Hepatocyte (in vitro differentiated cells): ENCODE data around the gene GPD1L. TPM values are rescaled to one million over a fixed set of nuclear protein-coding genes. Genes with fewer than 3 reads are reported as not detected.

ENCODE experiments used
- DNase-seq: peaks from one replicate; pipeline ENCODE4 v3.0.0-alpha.2; 2016; ENCODE audit warnings: low spot score
- H2AFZ ChIP-seq: fragments of 200-600 bp; sonication (generic); 2 replicates; pipeline ENCODE4 v1.6.0; 2016; ENCODE audit warnings: antibody characterized with exemption, mild to moderate bottlenecking
- H3K27ac ChIP-seq: fragments of 200-600 bp; sonication (generic); 2 replicates; pipeline ENCODE4 v1.5.1; 2016; ENCODE audit warnings: mild to moderate bottlenecking
- H3K27me3 ChIP-seq: fragments of 200-600 bp; sonication (generic); 2 replicates; pipeline ENCODE4 v1.6.1; 2016
- H3K36me3 ChIP-seq: fragments of 200-600 bp; sonication (generic); replicated peaks from 2 replicates; pipeline ENCODE4 v1.5.1; 2016; ENCODE audit warnings: low read depth; ENCODE audit not compliant: insufficient read depth
- H3K4me1 ChIP-seq: fragments of 200-600 bp; sonication (generic); 2 replicates; pipeline ENCODE4 v1.5.1; 2016; ENCODE audit warnings: mild to moderate bottlenecking, moderate library complexity; ENCODE audit not compliant: insufficient read depth
- H3K4me2 ChIP-seq: fragments of 200-600 bp; sonication (generic); 2 replicates; pipeline ENCODE4 v1.6.0; 2016
- H3K4me3 ChIP-seq: fragments of 200-600 bp; sonication (generic); 2 replicates; pipeline ENCODE4 v1.5.1; 2016; ENCODE audit warnings: mild to moderate bottlenecking
- H3K79me2 ChIP-seq: fragments of 200-600 bp; sonication (generic); 2 replicates; pipeline ENCODE4 v1.6.0; 2017; ENCODE audit warnings: mild to moderate bottlenecking
- H3K9me2 ChIP-seq: fragments of 200-600 bp; sonication (generic); replicated peaks from 2 replicates; pipeline ENCODE4 v1.6.0; 2017; ENCODE audit warnings: mild to moderate bottlenecking; ENCODE audit not compliant: insufficient read depth
- H3K9me3 ChIP-seq: fragments of 200-600 bp; sonication (generic); 2 replicates; pipeline ENCODE4 v1.5.1; 2016; ENCODE audit warnings: low read depth, mild to moderate bottlenecking
- H4K20me1 ChIP-seq: fragments of 200-600 bp; sonication (generic); 2 replicates; pipeline ENCODE4 v1.6.0; 2016; ENCODE audit warnings: mild to moderate bottlenecking; ENCODE audit not compliant: insufficient read depth, poor library complexity, severe bottlenecking
- EZH2 ChIP-seq: fragments of 200-600 bp; sonication (generic); IDR thresholded peaks from 2 replicates; pipeline ENCODE4 v1.6.1; 2016; ENCODE audit warnings: antibody characterized with exemption, mild to moderate bottlenecking, borderline replicate concordance
- EZH2phosphoT487 ChIP-seq: fragments of 200-600 bp; sonication (generic); IDR thresholded peaks from one replicate; pipeline ENCODE4 v1.6.1; 2018; ENCODE audit warnings: antibody characterized with exemption, mild to moderate bottlenecking, low read depth, moderate library complexity; ENCODE audit not compliant: unreplicated experiment, severe bottlenecking
- WGBS: methylation state at CpG from one replicate; pipeline ENCODE4 v1.1.6; 2016; ENCODE audit warnings: low lambda C conversion rate; ENCODE audit errors: missing lambda C conversion rate; 5-methylcytosine and 5-hydroxymethylcytosine counted together
- polyA plus RNA-seq: library from polyadenylated mRNA; unstranded; fragments of >200 nt; fragmentation: Nextera tagmentation; extraction: Ambion mirVana; gene quantifications from 2 replicates; pipeline ENCODE4 v1.2.1, GENCODE V29; 2016
- total RNA-seq: library from RNA; depleted of rRNA; stranded (reverse); fragments of >200 nt; gene quantifications from 2 replicates; pipeline ENCODE4 v1.2.3, GENCODE V29; 2014
- TF ChIP-seq, protein P1 (sequence below): fragments of 200-600 bp; sonication (generic); IDR thresholded peaks from 2 replicates; pipeline ENCODE4 v1.5.1; 2016; ENCODE audit warnings: antibody characterized with exemption, mild to moderate bottlenecking; ENCODE audit not compliant: poor library complexity

The GPD1L gene
- total and polyA plus RNA-seq, 2 experiments from 2014 or later = 6.8 to 15.2 TPM

GRCh38 chr3:32123620-32124019 lies 17.2 kb downstream of the GPD1L start:
- Histone ChIP-seq H3K9me3 (no peaks in the 10 kb centered on the region), H3K79me2 (peaks cover 17% of the 10 kb centered on the region), H3K27ac (no peak overlapping the region), H3K4me1 (no peaks in the 10 kb centered on the region), H3K36me3 (no peaks in the 10 kb centered on the region), H3K4me2 (no peak overlapping the region), H2AFZ (no peak overlapping the region), H4K20me1 (no peaks in the 10 kb centered on the region), H3K4me3 (no peak overlapping the region), H3K9me2 (no peaks in the 10 kb centered on the region), H3K27me3 (no peaks in the 10 kb centered on the region)
- DNase-seq = no peak
- WGBS = 95% methylated on average over 5 of the region's 5 CpGs
- TF ChIP-seq EZH2 (no peak), EZH2phosphoT487 (no peak)
- TF ChIP-seq, protein P1, sequence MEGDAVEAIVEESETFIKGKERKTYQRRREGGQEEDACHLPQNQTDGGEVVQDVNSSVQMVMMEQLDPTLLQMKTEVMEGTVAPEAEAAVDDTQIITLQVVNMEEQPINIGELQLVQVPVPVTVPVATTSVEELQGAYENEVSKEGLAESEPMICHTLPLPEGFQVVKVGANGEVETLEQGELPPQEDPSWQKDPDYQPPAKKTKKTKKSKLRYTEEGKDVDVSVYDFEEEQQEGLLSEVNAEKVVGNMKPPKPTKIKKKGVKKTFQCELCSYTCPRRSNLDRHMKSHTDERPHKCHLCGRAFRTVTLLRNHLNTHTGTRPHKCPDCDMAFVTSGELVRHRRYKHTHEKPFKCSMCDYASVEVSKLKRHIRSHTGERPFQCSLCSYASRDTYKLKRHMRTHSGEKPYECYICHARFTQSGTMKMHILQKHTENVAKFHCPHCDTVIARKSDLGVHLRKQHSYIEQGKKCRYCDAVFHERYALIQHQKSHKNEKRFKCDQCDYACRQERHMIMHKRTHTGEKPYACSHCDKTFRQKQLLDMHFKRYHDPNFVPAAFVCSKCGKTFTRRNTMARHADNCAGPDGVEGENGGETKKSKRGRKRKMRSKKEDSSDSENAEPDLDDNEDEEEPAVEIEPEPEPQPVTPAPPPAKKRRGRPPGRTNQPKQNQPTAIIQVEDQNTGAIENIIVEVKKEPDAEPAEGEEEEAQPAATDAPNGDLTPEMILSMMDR = no peak

GRCh38 chr3:32125012-32125411 lies 18.6 kb downstream of the GPD1L start:
- H3K4me1 ChIP-seq = no peaks in the 10 kb centered on the region
- H3K9me3 ChIP-seq = no peaks in the 10 kb centered on the region
- no peak overlapping the region for H3K4me3 ChIP-seq
- no peaks in the 10 kb centered on the region for H3K27me3 ChIP-seq
- peaks cover 11% of the 10 kb centered on the region for H3K79me2 ChIP-seq
- H3K27ac ChIP-seq = no peak overlapping the region
- H3K9me2 ChIP-seq = no peaks in the 10 kb centered on the region
- 97% methylated on average over 2 of the region's 2 CpGs for WGBS
- no peak for DNase-seq
- no peaks in the 10 kb centered on the region for H4K20me1 ChIP-seq
- H3K4me2 ChIP-seq = no peak overlapping the region
- TF ChIP-seq, protein P1 = no peak
- TF ChIP-seq EZH2phosphoT487 (no peak), EZH2 (no peak)
- no peak overlapping the region for H2AFZ ChIP-seq
- no peaks in the 10 kb centered on the region for H3K36me3 ChIP-seq

DNA sequence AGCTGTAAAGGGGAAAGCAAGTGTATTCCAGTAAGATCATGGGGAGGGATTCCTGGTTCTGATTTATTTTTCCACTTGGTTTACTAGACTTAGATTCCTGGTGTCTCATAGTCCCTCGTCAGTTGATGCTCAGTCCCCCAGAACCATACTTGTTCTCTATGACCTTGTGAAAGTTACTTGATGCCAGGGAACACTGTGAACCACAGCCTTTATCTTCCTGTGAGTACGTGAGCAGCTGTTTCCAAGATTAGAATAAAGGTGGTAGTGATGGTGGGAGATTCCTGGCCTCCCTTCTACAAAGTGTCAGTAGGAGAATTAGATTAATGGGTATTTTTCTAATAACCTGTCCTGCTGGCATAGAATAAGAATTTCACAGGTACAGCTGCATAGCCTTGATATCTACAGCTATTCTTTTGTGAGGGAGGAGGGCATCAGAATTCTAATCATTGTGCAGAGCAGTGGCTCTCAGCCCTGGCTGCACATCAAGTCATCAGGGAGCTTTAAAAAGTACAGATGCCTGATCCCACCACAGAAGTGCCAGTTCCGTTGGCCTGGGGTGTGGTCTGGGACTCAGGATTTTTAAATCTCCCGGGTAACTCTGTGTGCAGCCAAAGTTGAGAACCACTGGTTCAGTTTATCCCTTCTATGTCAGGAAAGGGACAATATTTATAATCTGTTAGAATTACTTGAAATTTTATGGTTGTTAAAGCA lies 20.0 kb downstream of the GPD1L start:
- no peaks in the 10 kb centered on the region for H3K4me1 ChIP-seq
- no peaks in the 10 kb centered on the region for H3K9me2 ChIP-seq
- H4K20me1 ChIP-seq = no peaks in the 10 kb centered on the region
- TF ChIP-seq, protein P1 = no peak
- TF ChIP-seq EZH2 = no peak
- no peak for TF ChIP-seq EZH2phosphoT487
- no peaks in the 10 kb centered on the region for H3K9me3 ChIP-seq
- no peak overlapping the region for H3K4me2 ChIP-seq
- no peak overlapping the region for H3K27ac ChIP-seq
- no peak overlapping the region for H2AFZ ChIP-seq
- 65% methylated on average over 4 of the region's 4 CpGs for WGBS
- H3K79me2 ChIP-seq = peaks cover 9% of the 10 kb centered on the region
- no peak overlapping the region for H3K4me3 ChIP-seq
- H3K36me3 ChIP-seq = no peaks in the 10 kb centered on the region
- DNase-seq = no peak
- H3K27me3 ChIP-seq = no peaks in the 10 kb centered on the region
